HEK293T (cell line): Measurements from ENCODE around the gene TEP1.

Source experiments
- CTCF ChIA-PET: fragments of 350-600 bp; formaldehyde crosslinking; extraction: SDS; loops from one replicate; lab custom pipeline; 2021; ENCODE audit warnings: antibody characterized with exemption, inconsistent platforms; lab: Yijun Ruan, JAX
- POLR2A ChIA-PET: fragments of 350-600 bp; formaldehyde crosslinking; extraction: SDS; loops from one replicate; lab custom pipeline; 2020; ENCODE audit warnings: antibody characterized with exemption, inconsistent platforms; lab: Yijun Ruan, JAX
- DNase-seq: peaks from one replicate; pipeline ENCODE4 v3.0.0; 2012; ENCODE audit warnings: mixed read lengths; ENCODE audit errors: extremely low spot score
- ARNT ChIP-seq: fragments of 450-650 bp; IDR thresholded peaks from 2 replicates; pipeline ENCODE4 v1.6.1; 2017; ENCODE audit warnings: mild to moderate bottlenecking
- BHLHE40 ChIP-seq: fragments of 450-650 bp; IDR thresholded peaks from 2 replicates; pipeline ENCODE4 v1.6.1; 2016; ENCODE audit warnings: mild to moderate bottlenecking, moderate library complexity, borderline replicate concordance
- CTBP1 ChIP-seq: fragments of 450-650 bp; IDR thresholded peaks from 2 replicates; pipeline ENCODE4 v1.6.1; 2016; ENCODE audit warnings: borderline replicate concordance
- ELF4 ChIP-seq: fragments of 450-650 bp; IDR thresholded peaks from 2 replicates; pipeline ENCODE4 v1.6.1; 2017; ENCODE audit warnings: antibody characterized with exemption
- FOXA1 ChIP-seq: fragments of 450-650 bp; IDR thresholded peaks from 2 replicates; pipeline ENCODE4 v1.6.1; 2016; ENCODE audit warnings: mild to moderate bottlenecking
- FOXK2 ChIP-seq: fragments of 450-650 bp; IDR thresholded peaks from 2 replicates; pipeline ENCODE4 v1.6.1; 2016; ENCODE audit warnings: mild to moderate bottlenecking
- FOXM1 ChIP-seq: fragments of 450-650 bp; IDR thresholded peaks from 2 replicates; pipeline ENCODE4 v1.6.1; 2017; ENCODE audit warnings: mild to moderate bottlenecking, borderline replicate concordance
- HDGF ChIP-seq: fragments of 450-650 bp; IDR thresholded peaks from 2 replicates; pipeline ENCODE4 v1.6.1; 2017; ENCODE audit warnings: antibody characterized with exemption, borderline replicate concordance
- L3MBTL2 ChIP-seq: fragments of 450-650 bp; conservative IDR thresholded peaks from 2 replicates; pipeline ENCODE4 v1.6.1; 2016; ENCODE audit warnings: mild to moderate bottlenecking
- LEF1 ChIP-seq: fragments of 450-650 bp; IDR thresholded peaks from 2 replicates; pipeline ENCODE4 v1.6.1; 2017; ENCODE audit warnings: mild to moderate bottlenecking, borderline replicate concordance
- NFRKB ChIP-seq: fragments of 450-650 bp; IDR thresholded peaks from 2 replicates; pipeline ENCODE4 v1.6.1; 2016; ENCODE audit warnings: mild to moderate bottlenecking, moderate library complexity
- PKNOX1 ChIP-seq: fragments of 450-650 bp; IDR thresholded peaks from 2 replicates; pipeline ENCODE4 v1.6.1; 2016
- SP1 ChIP-seq: fragments of 450-650 bp; IDR thresholded peaks from 2 replicates; pipeline ENCODE4 v1.6.1; 2017
- SUZ12 ChIP-seq: fragments of 450-650 bp; IDR thresholded peaks from 2 replicates; pipeline ENCODE4 v1.6.1; 2016; ENCODE audit warnings: mild to moderate bottlenecking
- TARDBP ChIP-seq: fragments of 450-650 bp; IDR thresholded peaks from 2 replicates; pipeline ENCODE4 v1.6.1; 2016
- ZNF384 ChIP-seq: fragments of 450-650 bp; IDR thresholded peaks from 2 replicates; pipeline ENCODE4 v1.6.1; 2016

TEP1 gene

GRCh38 chr14:20412876-20413743 lies at the start of gene TEP1:
TSS of gene TEP1 (minus strand) at chr14:20413501. CDS start at chr14:20408439, 5,062 bp downstream.
- ChIA-PET POLR2A (interaction anchor here (0.8 to 5.8 kb wide), 12 partner anchors 9 to 268 kb away, joined by 3 to 58 read pairs (median 3); partner anchors contain the start of genes APEX1, OSGEP, PARP2 and PIP4P1), CTCF (interaction anchor here (0.7 kb wide), 2 partner anchors 69 to 269 kb away, joined by 3 read pairs; no protein-coding TSS in a partner anchor)
- peak; percentile 79 for DNase-seq
- TF ChIP-seq L3MBTL2 (0 out of 2 replicates have a peak, but pooled peaks have one; percentile 17), ARNT (no peak)

DNA sequence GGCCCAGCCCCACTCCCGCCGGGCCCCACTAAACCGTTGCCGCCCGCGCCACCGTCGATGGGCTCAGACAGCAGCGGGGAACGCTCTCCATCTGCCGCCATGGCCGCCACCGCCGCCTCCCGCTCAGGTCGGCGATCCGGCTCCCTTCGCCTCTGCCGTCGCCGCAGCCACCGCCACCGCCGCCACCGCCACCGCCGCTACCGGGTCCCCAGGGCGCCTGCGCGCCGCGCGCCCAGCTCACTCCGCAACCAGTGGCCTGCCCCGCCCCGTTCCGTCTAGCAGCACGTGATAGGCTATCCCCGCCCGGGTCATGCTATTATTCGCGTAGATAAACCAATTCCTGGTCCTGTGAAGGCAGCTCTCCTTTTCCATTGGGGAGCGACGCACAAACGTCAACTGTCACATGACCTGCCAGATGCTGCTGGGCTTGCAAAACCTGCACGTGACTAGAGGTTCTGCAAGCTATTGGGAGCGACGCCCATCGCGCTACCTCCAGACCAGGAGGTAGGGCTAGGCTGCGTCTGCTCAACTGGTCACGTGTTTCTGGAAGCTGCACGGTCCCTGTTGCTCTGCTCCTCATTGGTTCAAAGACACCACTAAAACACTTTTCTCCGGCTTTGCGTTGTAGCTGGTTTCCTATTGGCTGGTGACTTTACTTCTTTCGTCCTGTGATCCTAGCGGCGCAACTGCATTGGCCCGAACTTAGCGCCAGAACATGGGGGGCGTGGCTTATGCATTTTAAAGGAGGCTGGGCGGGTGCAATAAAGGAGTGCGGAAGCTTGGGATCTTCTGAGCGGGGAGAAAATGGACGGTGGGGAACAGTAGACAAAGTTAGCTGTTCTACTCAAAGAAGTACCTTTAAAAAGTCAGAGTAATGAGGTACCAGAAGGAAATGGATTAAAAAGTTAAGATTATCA lies 48.2 kb upstream of the TEP1 start, which contains the start of gene PIP4P1:
PIP4P1 (minus strand) TSS at position 210 of the 917 bp plus-strand sequence; CDS start at position 101, 109 bp downstream.
- POLR2A ChIA-PET = interaction anchor here (0.7 to 4.4 kb wide), 27 partner anchors 9 to 222 kb away, joined by 3 to 38 read pairs (median 5); partner anchors contain the start of genes PARP2, PNP, RNASE4 and TEP1
- DNase-seq = peak; percentile 90
- TF ChIP-seq FOXK2 (peak; percentile 52; the same call in 1 of the 2 replicates), PKNOX1 (peak; percentile 84), BHLHE40 (no peak), HDGF (0 out of 2 replicates have a peak, but pooled peaks have one; percentile 19), L3MBTL2 (peak; percentile 93), LEF1 (no peak)
- CTCF ChIA-PET = no interaction called here

- DNase-seq = no peak
- CTCF ChIA-PET = no interaction called here
Measured at GRCh38 chr14:20460458-20461224, 47.3 kb upstream of the TEP1 start.

GRCh38 chr14:20458031-20458789 lies 44.9 kb upstream of the TEP1 start:
- ChIA-PET POLR2A (interaction anchor here (0.6 to 4.4 kb wide), 2 partner anchors 12 to 115 kb away, joined by 3 to 38 read pairs; partner anchors contain the start of genes PARP2 and PNP), CTCF (no interaction called here)
- DNase-seq = no peak
- TF ChIP-seq CTBP1 (no peak), SP1 (no peak), ZNF384 (no peak), L3MBTL2 (no peak), FOXA1 (no peak), ARNT (no peak)

More at GRCh38 chr14:20460458-20461224, 47.3 kb upstream of the TEP1 start:
- no peak for TF ChIP-seq NFRKB
- TF ChIP-seq PKNOX1 = no peak
- no peak for TF ChIP-seq SUZ12
- TF ChIP-seq BHLHE40 = no peak
- no peak for TF ChIP-seq CTBP1
- no peak for TF ChIP-seq LEF1
- no peak for TF ChIP-seq SP1
- no peak for TF ChIP-seq FOXK2
- no peak for TF ChIP-seq HDGF
- POLR2A ChIA-PET = interaction anchor here (0.9 to 4.4 kb wide), 10 partner anchors 10 to 223 kb away, joined by 3 to 38 read pairs (median 6); partner anchors contain the start of genes PARP2, PNP, RNASE4 and TEP1

- ChIA-PET POLR2A (interaction anchor here (4.1 to 5.5 kb wide), 2 partner anchors 12 to 44 kb away, joined by 47 to 58 read pairs; partner anchors contain the start of genes PNP and TEP1), CTCF (no interaction called here)
- no peak for DNase-seq
- TF ChIP-seq ZNF384 (no peak), SP1 (no peak), TARDBP (no peak), CTBP1 (no peak), ELF4 (no peak), PKNOX1 (no peak), FOXA1 (no peak), FOXK2 (no peak), NFRKB (no peak), FOXM1 (no peak), LEF1 (no peak), ARNT (no peak), L3MBTL2 (no peak), HDGF (no peak), SUZ12 (no peak)
Measured at GRCh38 chr14:20456971-20457370, 43.7 kb upstream of the TEP1 start.
